ENCODE measurements around the gene COPS3.

COPS3 gene

GRCh38 chr17:17246879-17247278, 34.2 kb downstream of the COPS3 start:
- in situ Hi-C loops (cut with HindIII; ENCODE audit: low sequenced_read_pairs) = no loop called here

DNA sequence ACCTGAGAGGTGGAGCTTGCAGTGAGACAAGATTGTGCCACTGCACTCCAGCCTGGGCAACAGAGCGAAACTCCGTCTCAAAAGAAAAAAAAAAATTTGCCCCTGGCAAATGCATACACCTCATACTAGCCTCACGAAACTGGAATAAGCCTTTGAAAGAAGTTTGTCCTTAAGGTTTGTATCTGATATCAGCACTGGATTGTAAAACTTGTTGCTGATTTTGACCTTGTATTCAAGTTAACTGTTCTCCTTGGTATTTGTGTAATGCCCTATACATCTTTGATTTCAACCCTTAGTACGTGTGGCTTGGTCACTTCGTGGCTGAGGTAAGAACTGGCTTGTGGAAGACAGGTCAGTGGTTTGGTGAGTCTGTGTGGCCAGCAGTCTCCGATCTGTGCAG, 37.9 kb downstream of the COPS3 start:
- in situ Hi-C loops (cut with HindIII; ENCODE audit: low sequenced_read_pairs) = no loop called here

DNA sequence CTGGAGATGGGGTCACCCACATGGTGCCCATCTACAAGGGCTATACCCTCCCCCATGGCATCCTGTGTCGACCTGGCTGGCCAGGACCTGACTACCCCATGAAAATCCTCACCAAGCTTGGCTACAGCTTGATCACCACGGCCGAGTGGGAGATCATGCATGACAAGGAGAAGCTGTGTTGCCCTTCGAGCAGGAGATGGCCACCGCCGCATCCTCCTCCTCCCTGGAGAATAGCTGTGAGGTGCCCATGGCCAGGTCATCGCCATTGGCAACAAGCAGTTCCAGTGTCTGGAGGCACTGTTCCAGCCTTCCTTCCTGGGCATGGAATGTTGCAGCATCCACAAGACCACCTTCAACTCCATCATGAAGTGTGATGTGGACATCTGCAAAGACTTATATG, 38.8 kb downstream of the COPS3 start:
- in situ Hi-C loops (cut with HindIII; ENCODE audit: low sequenced_read_pairs) = no loop called here

GRCh38 chr17:17241656-17242055, 39.4 kb downstream of the COPS3 start:
- in situ Hi-C loops (cut with HindIII; ENCODE audit: low sequenced_read_pairs) = no loop called here

- in situ Hi-C loops (cut with HindIII; ENCODE audit: low sequenced_read_pairs) = no loop called here
Measured at GRCh38 chr17:17239832-17240231, 41.2 kb downstream of the COPS3 start.

DNA sequence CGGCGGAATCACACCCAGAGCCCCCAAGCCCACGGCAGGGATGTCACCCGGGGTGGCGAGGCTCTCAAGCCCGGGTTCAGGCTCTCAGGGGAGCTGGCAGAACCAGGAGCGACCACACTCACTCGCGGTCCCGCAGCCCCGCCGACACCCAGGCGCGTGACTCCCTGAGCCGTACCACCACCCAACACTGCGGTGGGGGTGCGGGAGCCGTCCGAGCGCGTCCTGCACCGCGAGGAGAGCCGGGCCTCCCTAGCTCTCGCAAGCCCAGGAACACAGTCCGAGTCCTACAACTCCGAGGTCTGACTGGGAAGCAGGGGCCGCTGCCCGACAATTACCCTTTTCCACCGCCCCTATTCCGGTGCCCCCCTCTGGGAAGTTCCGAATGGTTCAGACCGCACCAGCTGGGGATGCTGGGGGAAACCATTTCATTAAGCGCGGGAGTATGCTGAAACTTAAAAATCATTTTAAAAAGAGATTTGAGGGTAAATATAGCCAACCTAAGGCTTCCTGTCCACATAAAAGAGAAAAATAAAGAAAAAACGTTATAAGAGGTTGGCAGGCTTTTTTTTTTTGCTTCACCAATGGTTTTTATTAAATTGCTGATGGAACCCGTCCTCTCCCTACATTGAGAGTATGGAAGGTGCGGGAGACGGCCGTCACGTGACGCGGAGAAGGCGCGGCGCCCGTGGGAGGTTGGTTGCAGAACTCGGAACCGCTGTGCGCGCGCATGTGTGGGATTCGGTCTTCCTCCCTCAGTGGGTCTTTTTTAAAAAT, 43.8 kb downstream of the COPS3 start, which contains the start of gene FLCN:
TSS of gene FLCN (minus strand) at position 143 of the 774 bp plus-strand sequence. CDS start 9,031 bp downstream, outside the sequence.
- in situ Hi-C loops (cut with HindIII; ENCODE audit: low sequenced_read_pairs) = no loop called here

DNA sequence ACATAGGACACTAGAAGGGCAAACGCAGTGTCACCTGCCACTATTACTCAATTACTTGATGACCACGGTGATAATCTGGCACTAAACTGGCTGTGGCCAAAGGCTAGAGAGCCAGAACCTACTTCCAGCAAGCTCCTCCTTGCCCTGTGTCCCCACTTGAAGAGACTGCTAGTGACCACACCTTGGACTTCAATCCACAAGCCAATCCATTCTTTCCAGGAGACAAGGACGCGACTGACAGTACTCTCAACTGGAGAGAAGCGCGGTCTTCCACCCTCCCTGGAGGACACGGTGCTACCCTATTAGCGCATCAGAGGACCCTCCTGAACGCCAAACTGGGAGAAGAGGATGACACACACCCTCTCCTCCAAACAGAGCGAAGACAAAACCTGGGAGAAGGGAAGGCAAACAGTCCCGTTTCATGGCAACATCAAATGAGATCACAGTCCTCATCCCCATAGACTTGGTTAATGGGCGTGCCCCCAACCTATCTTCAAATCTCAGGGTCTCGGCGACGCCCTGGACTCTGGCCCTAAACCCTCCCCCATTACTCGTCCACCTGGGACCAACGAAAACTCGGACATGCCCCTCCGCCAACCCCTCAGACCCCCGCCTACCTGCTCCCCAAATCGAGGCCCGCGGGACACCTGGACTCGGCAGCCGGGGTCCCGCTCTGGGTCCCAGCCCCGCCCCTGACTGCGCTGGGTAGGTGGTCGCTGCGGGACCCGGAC, 44.6 kb downstream of the COPS3 start:
- in situ Hi-C loops (cut with HindIII; ENCODE audit: low sequenced_read_pairs) = no loop called here

DNA sequence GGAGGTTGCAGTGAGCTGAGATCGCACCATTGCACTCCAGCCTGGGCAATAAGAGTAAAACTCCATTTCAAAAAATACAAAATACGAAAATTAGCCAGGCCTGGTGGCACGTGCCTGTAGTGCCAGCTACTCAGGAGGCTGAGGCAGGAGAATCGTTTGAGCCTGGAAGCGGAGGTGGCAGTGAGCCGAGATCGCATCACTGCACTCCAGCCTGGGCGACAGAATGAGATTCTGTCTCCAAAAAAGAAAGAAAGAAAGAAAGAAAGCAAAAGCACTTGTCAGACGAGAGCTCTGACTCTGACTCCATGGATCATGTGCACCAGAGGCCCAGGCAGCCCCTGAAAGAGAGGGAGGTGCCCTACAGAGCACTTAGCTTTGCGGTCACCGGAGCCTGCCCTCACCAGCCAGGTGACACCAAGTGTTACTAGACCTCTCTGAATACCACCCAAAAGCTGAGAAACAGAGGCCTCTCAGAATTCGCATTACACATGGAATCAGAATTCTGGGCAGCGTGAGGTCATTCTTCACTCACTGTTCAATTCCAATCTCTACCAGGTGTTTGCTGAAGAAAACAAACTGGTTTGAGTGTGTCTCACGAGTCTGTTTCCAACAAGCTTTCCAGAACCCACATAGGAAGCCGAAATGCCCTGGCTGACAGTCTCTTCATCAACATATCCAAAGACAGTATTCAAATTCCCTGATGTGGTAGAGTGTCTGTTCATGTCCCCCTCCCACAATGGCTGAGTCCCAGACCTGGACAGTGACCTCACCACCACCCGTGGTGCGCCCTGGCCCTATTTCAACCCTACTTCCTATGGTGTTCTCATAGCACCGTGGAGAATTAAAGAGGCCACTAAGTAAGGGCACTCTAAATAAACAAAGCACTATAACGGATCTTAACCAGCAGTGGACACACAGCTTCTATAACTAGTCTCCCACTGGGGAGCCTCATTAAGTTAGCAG, 45.6 kb downstream of the COPS3 start:
- in situ Hi-C loops (cut with HindIII; ENCODE audit: low sequenced_read_pairs) = no loop called here

- in situ Hi-C loops (cut with HindIII; ENCODE audit: low sequenced_read_pairs) = no loop called here
Measured at GRCh38 chr17:17232303-17232621, 48.8 kb downstream of the COPS3 start.

DNA sequence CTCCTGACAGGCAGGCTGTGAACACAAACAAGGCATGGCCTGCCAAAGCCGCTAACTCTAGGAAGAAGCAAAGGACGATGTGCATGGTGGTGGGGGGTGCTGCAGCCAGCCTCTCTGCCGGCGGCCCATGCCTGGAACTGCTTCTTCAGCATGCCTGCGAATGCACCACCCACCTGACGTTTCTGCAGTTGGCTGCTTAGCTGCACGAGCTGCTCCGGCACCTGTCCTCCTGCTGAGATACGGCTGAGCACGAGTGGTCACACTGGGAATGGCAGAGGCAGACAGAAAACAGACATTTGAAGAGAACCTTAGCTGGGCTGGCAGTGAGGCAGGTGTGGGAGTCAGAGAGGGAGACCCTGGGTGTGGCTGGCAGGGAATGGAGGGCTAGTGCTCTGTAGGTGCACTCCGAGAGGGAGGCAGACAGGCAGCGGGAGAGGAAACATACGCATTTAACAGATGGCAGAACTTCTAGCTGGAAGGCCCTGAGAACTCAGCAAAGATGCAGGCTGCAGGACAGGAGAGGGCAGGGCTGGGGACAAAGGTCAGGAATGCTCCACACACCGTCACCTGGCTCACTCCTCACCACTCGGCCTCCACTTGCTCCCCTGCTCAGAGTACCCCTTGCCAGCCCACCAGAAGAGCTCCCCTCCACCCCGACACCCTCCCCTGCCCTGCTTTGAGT, 49.3 kb downstream of the COPS3 start:
- in situ Hi-C loops (cut with HindIII; ENCODE audit: low sequenced_read_pairs) = no loop called here

DNA sequence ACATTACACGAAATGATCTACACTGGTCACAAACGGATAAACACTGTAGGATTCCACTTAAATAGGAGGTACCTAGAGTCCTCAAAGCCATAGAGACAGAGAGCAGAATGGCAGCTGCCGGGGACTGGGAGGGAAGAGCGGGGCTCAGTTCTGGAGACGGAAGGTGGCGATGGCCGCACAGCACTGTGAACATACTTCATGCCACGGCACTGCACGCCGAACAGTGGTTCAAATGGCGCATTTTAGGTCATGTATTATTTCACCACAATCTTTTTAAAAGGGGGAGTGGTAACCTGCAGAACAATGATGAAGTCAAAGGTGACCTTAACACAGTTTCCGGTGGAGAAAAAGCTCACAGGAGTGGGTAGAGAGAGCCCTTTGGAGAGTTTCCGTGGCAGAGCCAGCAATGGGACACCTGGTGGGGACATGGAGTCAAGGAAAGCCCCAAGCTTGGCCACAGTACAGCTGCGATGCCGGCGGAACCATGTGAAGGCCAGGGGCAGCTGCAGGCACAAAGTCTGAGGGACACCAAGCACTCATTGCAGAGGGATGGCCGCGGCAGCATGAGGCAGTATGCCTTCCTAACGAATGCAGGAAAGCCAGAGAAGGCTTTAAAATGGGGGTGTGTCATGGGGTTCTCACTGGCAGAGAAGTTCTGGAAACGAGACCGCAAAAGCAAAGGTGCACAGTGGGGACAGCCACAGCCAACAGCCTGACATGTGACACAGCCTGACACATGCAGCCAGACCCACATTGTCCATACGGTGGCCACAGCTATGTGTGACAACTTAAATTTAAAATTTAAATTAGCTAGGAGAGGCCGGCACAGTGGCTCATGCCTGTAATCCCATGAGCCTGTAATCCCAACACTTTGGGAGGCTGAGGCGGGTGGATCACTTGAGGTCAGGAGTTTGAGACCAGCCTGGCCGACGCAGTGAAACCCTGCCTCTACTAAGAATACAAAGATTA, 51.3 kb downstream of the COPS3 start:
- in situ Hi-C loops (cut with HindIII; ENCODE audit: low sequenced_read_pairs) = no loop called here

GRCh38 chr17:17228521-17229279, 52.3 kb downstream of the COPS3 start:
- in situ Hi-C loops (cut with HindIII; ENCODE audit: low sequenced_read_pairs) = no loop called here

DNA sequence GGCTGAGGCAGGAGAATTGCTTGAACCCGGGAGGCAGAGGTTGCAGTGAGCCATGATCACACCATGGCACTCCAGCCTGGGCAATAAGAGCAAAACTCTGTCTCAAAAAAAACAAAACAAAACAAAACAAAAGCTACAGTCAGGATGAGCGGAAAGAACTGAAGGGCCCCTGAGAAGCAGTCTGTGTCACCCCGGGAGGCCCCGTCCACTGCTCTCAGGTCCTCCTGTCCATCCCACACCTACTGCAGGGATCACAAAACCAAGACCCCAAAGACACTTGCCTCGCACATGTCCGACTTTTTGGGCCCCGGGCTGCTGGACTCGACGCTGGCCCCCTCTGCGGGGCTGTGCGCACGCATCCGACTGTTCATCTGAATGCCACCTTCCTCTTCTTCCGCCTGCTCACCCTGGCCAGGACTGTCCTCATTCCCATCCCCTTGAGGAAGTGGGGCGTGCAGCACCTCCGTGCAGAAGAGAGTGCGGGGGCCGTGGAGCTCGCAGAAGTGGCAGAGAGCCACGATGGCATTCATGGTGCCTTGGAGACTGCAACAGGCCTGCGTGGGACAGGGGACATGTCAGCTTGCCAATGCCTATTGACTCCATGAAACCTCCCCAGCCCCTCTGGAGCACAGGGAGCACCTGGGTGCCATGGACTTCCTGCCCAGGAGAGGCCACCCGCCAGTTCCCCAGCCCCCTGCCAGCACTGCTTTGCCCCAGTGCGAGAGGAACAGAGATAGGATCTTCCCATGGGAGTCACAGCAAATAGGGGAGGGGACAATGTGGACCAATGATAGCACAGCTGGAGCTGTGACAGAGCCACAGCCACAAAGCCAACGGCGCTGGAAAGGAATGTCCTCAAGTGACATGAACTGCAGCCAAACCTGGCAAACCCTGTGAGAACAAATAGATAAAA, 53.2 kb downstream of the COPS3 start:
- in situ Hi-C loops (cut with HindIII; ENCODE audit: low sequenced_read_pairs) = no loop called here

- in situ Hi-C loops (cut with HindIII; ENCODE audit: low sequenced_read_pairs) = no loop called here
Measured at GRCh38 chr17:17226451-17227265, 54.4 kb downstream of the COPS3 start.

GRCh38 chr17:17225901-17226300, 55.1 kb downstream of the COPS3 start:
- in situ Hi-C loops (cut with HindIII; ENCODE audit: low sequenced_read_pairs) = no loop called here

GRCh38 chr17:17224137-17224536, 56.9 kb downstream of the COPS3 start:
- in situ Hi-C loops (cut with HindIII; ENCODE audit: low sequenced_read_pairs) = no loop called here

DNA sequence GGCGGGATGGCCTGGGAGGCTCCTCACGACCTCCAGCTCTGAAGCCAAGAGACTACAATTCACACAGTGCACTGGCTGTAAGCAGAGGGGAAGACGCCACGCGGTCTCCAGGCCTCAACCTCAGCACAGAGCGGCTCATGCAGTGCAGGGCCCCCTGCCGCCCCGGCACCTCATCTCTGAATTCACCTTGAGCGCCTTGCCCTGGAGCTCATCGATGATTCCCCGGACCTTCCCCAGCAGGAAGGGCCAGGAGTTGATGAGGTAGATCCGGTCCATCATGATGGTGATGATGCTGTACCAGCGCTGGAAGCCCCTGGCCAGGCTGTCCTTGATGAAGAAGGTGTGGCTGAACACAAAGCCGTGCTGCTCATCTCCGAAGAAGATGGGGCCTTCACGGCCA, 57.3 kb downstream of the COPS3 start:
- in situ Hi-C loops (cut with HindIII; ENCODE audit: low sequenced_read_pairs) = no loop called here
